ENCODE data around the gene NAALADL2.

DNA sequence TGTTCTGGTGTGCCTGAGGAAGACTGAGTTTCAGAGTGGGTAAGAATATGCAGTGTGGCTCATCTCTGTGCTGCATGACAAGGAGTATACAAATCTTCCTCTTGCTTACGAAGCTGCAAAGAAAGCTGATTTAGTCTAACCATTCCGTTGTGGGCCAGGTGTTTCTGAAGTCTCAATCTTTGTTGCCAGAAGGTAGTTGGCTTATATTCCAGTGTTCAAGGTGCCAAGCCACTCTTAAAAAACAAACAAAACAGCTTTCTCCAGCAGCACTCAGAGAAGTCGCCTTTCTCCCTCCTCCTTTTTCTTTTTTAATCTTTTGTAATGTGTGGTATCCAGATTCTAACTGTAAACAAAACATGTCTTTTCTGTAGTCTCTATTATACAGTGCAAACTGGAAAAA lies 872.4 kb downstream of the NAALADL2 start:
- TF ChIP-seq, protein P1, sequence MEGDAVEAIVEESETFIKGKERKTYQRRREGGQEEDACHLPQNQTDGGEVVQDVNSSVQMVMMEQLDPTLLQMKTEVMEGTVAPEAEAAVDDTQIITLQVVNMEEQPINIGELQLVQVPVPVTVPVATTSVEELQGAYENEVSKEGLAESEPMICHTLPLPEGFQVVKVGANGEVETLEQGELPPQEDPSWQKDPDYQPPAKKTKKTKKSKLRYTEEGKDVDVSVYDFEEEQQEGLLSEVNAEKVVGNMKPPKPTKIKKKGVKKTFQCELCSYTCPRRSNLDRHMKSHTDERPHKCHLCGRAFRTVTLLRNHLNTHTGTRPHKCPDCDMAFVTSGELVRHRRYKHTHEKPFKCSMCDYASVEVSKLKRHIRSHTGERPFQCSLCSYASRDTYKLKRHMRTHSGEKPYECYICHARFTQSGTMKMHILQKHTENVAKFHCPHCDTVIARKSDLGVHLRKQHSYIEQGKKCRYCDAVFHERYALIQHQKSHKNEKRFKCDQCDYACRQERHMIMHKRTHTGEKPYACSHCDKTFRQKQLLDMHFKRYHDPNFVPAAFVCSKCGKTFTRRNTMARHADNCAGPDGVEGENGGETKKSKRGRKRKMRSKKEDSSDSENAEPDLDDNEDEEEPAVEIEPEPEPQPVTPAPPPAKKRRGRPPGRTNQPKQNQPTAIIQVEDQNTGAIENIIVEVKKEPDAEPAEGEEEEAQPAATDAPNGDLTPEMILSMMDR (IDR thresholded peaks at IDR 0.05) = no peak
- no peak for TF ChIP-seq EZH2 (IDR thresholded peaks at IDR 0.05; ENCODE audit: borderline replicate concordance, insufficient read depth, low read depth, low read length, poor library complexity, severe bottlenecking)

Data from B cell (primary cell).